Activated T-helper 1 cell treated with anti-CD3 and anti-CD28 coated beads, Interleukin-2, amount 50 U/mL, for 16 hours (primary cell): ENCODE data around the gene NCOA6.

ENCODE experiments used
- DNase-seq, 2 donors: peaks; one replicate each; pipeline ENCODE4 v3.0.0-alpha.2; 2020; ENCODE audit warnings: low read depth in 1 of 2, low spot score in 1 of 2

Gene NCOA6

DNA sequence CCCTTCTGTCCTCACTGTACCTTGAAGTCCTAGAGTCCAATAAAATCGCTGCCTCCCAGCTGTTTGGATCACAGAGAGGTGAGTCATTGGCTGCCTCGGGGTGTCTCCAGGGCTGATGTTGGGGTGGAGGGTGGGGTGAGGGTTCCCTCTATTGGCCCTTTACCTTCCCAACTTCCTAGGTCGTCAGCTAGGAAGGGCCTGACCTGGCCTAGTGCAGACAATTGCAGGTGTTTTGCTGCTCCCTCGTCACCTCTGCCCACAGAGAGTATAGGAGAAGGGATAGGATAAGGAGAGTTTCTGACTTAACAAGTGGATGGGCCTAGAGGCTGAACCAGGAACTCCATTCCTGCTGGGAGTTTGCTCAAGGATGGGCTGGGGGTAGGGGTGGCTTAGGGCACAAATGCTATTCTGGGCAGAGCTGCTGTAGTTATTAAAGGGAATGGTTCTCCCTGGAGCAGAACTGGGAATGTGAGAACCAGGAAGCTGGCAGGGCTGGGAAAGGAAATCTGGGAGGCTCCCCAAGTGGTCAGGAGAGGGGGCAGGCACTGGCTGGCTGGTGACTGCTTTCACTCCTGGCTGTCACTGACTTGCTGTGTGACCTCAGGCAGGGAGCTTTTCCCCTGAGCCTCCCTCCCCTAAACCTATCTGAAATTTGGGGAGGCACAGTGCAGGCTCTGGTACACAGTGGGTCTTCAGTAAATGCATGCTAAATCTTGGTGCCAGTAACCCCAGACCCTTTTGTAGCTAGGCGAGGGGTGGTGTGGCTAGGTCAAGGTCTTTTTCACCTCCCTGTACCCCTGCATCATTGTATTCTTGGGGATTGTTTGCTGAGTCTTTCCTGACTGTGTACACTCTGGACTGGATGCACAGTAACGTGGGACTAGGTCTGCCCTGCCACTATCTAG is 119.8 kb downstream of the NCOA6 start:
- no peak for DNase-seq

- DNase-seq, result no peak
These were observed 120.4 kb downstream of the NCOA6 start for GRCh38 chr20:34705008-34705396.

DNA sequence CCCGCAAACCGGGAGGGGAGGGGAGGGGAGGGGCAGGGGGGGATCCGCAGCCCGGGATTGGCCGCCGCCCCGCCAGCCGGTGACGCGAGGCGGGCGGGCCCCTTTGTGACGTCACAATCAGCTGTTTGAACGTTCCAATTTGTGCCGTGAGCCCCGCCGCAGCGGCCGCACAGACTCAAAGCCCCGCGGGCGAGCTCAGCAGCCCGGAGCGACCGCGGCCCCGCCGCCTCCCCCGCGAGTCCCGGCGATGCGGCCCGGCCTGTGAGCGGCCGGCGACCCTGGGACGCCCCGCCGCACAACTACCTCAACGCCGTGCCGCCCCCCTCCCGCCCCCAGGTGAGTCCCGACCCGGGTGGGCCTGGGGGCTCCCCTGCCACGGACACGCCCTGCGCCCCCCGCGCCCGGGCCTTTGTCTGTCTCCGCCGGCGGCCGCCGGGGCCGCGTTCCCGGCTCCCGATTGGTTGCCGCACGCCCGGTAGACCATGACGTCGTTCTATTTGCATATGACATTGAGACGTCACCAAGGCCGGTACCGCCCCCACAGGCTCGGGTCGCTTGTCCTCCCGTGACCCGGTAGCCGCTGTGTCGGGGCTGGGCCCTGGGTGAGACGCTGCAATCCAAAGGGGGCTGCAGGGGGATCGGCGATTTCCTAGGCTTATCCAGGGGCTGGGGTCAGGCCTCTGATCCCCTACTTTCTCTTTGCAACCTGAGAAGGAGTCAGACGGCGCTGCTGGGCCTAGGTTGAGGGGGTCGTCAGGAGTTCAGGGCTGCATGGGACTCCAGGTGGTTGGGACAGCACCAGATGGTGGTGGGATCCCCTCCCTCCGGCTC is 121.1 kb downstream of the NCOA6 start, which contains the start of gene TP53INP2:
TP53INP2 (plus strand) TSS at position 168 of the 831 bp plus-strand sequence. CDS start 4,396 bp downstream, outside the sequence.
- DNase-seq, result peak; percentile 61 to 77

GRCh38 chr20:34703424-34704176 is 121.9 kb downstream of the NCOA6 start:
- no peak for DNase-seq

DNA sequence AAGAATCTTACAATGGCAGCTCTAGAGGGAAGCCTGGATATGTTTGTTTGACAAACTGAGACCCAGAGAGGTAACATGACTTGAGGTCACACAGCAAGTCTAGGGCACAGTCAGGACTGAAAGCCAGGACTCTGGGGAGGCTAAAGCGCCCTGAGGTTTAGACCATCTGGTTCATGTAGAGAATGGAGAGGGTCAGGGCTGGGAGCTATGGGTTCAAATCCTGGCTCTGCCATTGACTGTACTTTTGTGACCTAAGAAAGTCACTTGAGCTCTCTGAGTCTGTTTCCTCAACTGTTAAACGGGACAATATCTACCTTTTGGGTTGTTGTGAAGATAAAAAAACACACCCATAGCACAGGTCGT is 122.4 kb downstream of the NCOA6 start:
- DNase-seq, result no peak

DNA sequence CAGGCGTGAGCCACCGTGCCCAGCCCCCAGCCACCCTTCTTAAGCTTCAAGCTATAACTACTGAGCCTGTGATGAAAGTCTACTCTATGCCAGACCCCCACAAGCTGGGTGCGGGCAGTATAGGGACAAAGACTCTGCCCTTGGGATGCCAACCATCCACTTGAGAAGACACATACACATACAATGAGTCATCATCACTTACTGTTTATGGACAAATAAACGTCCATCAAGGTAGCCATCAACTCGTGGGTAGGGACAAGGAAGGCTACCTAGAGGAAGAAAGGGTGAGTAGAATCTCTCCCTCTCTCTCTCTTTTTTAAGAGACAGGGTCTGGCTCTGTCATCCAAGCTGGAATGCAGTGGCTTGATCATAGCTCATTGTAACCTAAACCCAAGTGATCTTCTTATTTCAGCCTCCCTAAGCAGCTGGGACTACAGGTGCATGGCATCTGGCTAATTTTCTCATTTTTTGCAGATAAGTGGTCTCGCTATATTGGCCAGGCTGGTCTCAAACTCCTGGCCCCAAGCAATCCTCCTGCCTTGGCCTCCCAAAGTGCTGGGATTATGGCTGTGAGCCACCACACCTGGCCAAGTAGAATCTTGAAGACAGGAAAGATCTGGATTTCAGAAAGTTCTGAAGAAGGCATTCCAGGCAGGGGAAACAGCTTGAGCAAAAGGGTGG is 123.9 kb downstream of the NCOA6 start:
- no peak for DNase-seq

DNA sequence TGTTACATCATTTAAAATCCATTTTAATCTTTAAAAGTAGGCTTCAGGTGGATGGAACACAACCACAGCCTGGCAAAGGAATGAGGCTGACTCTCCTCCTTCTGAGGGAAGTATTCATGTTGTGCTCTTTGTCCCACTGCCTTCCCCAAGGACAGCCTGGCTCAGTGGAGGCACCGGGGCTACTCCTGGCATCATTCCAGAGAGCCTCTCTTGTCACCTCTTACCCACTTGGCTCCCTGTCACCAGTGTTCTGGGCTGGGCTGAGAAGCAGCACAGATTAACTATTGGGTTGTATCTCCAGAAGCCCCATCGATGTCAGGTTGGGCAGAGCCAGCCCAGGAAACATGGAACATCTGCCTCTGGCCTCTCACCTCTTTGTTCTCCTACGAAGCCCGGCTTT is 132.0 kb downstream of the NCOA6 start:
- no peak for DNase-seq

- DNase-seq, result no peak
These were observed 133.6 kb downstream of the NCOA6 start for GRCh38 chr20:34691838-34692237.

GRCh38 chr20:34689486-34689885 is 136.0 kb downstream of the NCOA6 start:
- no peak for DNase-seq

DNA sequence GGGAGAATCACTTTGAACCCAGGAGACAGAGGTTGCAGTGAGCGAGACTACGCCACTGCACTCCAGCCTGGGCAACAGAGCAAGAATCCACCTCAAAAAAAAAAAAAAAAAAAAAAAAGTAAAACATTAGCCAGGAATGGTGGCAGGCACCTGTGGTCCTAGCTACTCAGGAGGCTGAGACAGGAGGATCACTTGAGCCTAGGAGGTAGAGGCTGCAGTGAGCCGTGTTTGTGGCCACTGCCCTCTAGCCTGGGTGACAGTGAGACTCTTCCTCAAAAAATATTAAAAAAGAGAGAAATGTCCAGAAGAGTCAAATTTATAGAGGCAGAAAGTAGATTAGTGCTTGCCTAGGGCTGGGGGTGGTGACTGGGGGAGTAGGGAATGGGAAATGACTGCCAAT is 141.8 kb downstream of the NCOA6 start:
- DNase-seq, result no peak

DNA sequence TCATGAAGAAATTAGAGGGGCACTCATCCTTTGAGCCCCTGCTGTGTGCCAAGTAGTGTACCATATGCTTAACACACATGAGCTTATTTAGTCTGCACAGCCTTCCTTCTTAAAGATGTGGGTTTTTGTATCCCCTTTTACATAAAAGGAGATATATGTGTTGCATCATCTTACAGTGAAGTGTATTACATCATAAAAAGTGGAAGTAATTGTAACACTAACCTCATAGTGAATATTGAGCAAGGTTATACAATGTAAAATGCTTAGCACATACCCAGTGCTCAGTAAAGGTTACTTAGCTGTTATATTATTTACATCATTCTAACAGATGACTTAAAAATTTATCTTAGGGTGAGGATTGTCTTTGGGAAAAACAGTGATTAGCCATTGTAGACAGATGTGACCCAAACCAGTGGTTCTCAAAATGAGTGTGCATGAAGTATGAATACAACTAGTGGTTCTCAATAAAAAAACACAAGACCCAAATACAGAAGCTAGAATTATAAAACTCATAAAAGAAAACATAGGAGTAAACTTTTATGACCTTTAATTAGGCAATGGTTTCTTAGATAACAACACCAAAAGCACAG is 144.8 kb downstream of the NCOA6 start:
- DNase-seq, result no peak

DNA sequence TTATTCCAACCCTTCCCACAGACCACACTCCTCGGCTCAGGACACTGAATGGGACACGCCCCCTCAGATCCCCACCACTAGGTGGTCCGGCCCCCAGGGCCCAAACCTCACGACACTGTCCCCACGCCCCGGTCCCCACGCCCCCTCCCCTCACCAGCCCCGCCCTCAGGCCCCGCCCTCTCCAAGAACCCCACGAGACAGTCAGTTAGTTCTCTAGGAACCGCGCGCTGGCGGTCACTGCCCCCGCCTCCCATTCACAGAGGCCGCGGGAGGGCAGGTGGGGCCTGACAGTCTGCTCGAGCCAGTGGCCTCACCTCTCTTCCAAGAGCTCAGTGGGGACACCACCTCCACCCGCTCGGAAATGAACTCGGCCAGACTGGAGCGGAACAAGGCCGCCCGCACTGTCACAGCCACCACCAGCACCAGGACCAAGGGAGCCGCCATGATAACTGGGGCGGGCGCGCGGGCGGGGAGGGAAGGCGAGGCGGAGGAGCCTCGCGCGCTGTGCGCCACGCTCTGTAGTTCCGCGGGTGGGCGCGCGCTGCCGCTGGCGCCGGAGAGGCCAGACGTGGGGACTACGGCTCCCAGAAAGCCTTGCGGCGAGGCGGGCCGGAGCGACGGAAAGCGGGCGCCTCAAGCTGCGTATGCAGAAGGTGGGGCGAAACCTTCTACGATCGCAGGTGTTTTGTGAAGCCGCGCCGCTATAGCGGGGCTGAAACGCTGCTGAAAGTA is 148.6 kb downstream of the NCOA6 start, which contains the start of gene PIGU:
PIGU (minus strand) TSS at position 451 of the 732 bp plus-strand sequence; CDS start at position 444, 7 bp downstream.
- peak; percentile 91 to 93 for DNase-seq

DNA sequence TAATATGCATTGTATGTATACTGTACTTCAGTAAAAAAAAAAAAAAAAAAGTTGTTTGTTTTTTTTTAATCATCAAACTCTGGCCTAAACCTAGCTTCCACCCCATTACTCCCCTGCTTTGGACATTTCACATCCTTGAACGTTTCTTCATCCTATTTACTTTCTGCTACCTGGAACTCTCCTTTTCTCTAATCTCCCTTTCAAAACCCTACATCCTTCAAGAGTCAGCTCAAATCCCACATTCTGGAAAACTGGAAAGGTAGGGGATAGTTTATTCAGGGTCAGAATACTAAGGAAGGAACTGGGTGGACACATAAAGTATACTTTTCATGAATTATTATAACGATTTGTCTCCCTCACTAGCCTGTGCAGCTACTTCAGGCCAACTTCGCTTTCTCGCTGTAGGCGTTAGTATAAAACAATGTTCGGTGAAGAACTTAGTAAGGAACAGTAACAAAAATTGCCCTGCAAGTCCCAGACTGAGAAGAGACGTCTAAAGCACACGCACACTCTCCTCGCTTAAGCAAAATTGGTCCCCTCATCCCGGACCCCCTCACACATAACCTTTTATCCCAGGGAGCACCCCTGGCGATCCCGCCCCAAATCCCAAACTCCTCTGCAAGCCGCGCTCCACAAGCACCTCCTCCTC is 149.3 kb downstream of the NCOA6 start:
- DNase-seq, result no peak

- DNase-seq, result no peak
These were observed 149.9 kb downstream of the NCOA6 start for GRCh38 chr20:34675561-34675960.

DNA sequence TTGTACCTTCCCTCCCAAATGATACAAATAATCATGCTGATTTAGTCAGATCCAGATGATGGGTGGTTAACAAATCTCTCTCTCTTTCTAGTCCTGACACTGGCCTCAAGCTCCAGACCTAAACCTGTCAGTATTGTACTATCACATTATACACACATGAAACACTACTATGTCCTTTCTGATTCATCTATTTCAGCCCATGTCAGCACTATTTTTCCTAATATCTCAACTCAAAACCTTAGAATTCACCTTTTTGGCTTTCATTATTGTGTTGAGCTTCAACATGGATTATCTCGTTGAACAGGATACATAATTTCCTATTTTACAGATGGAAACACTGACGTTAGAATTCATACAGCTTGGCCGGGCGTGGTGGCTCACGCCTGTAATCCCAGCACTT is 152.0 kb downstream of the NCOA6 start:
- no peak for DNase-seq

- no peak for DNase-seq
These were observed 156.4 kb downstream of the NCOA6 start for GRCh38 chr20:34669094-34669493.
